B cell (primary cell): ENCODE measurements around the gene SMG7. TPM values are rescaled to one million over a fixed set of nuclear protein-coding genes. Genes with fewer than 3 reads are reported as not detected.

Experiments used
- ATAC-seq: fragments of 200-7000 bp; cut with Tn5 transposase; one replicate; pipeline ENCODE4 v1.10.0; 2021; ENCODE audit warnings: low read depth, mild to moderate bottlenecking, moderate number of reproducible peaks, moderate library complexity
- CTCF ChIA-PET: fragments of 350-600 bp; sonication (Branson Sonifier 250); formaldehyde crosslinking; loops from one replicate; lab custom pipeline; 2021; ENCODE audit warnings: antibody characterized with exemption, inconsistent platforms; lab: Charles Lee
- POLR2A ChIA-PET: fragments of 350-600 bp; sonication (Branson Sonifier 250); formaldehyde crosslinking; loops from one replicate; lab custom pipeline; 2021; ENCODE audit warnings: antibody characterized with exemption; lab: Charles Lee
- DNase-seq: peaks from one replicate; pipeline ENCODE4 v3.0.0; 2013
- H2AFZ ChIP-seq: 2 replicates; pipeline ENCODE4 v1.6.1; 2012; ENCODE audit warnings: mild to moderate bottlenecking, low read depth, low read length; ENCODE audit not compliant: insufficient read depth, poor library complexity, severe bottlenecking
- H3K27ac ChIP-seq, 2 donors: 1 replicate in 1 of 2; 2 replicates in 1 of 2; pipeline ENCODE4 v1.5.1; 2012 to 2013; ENCODE audit warnings: low read length in 2 of 2, mild to moderate bottlenecking in 2 of 2, moderate library complexity in 1 of 2
- H3K27me3 ChIP-seq, 4 experiments: fragments of 200-600 bp in 1 of 4; sonication (generic) in 1 of 4; replicated peaks in 1 of 4; 1 replicate in 2 of 4; 2 replicates in 2 of 4; pipeline versions ENCODE4 v1.6.1 to v1.7.0; 2013 to 2016; ENCODE audit warnings: low read length in 3 of 4, mild to moderate bottlenecking in 2 of 4, mixed read lengths in 1 of 4, moderate library complexity in 1 of 4; ENCODE audit not compliant: insufficient read depth in 4 of 4, control insufficient read depth in 3 of 4; ENCODE audit errors: control extremely low read depth in 1 of 4
- H3K36me3 ChIP-seq, 2 experiments: replicated peaks in 1 of 2; 1 replicate in 1 of 2; 2 replicates in 1 of 2; pipeline versions ENCODE4 v1.6.1 to v1.7.1; 2013; ENCODE audit warnings: low read length in 1 of 2; ENCODE audit not compliant: insufficient read depth in 2 of 2, control insufficient read depth in 1 of 2; ENCODE audit errors: control extremely low read depth in 1 of 2, extremely low read depth in 1 of 2
- H3K4me1 ChIP-seq, 2 donors: fragments of 200-600 bp in 1 of 2; sonication (generic) in 1 of 2; 1 replicate in 1 of 2; 2 replicates in 1 of 2; pipeline versions ENCODE4 v1.5.1 to v1.6.1; 2013 to 2017; ENCODE audit warnings: low read length in 2 of 2; ENCODE audit not compliant: control insufficient read depth in 2 of 2, insufficient read depth in 2 of 2
- H3K4me2 ChIP-seq: replicated peaks from 2 replicates; pipeline ENCODE3; 2012; ENCODE audit warnings: mild to moderate bottlenecking, low read depth, low read length; ENCODE audit not compliant: poor library complexity, severe bottlenecking
- H3K4me3 ChIP-seq, 5 experiments: fragments of 200-600 bp in 1 of 5; sonication (generic) in 1 of 5; 1 replicate in 3 of 5; 2 replicates in 2 of 5; pipeline versions ENCODE4 v1.5.1 to v1.7.0; 2011 to 2016; ENCODE audit warnings: low read length in 4 of 5, mild to moderate bottlenecking in 4 of 5, low read depth in 2 of 5, control low read depth in 1 of 5, moderate library complexity in 1 of 5; ENCODE audit not compliant: insufficient read depth in 1 of 5; ENCODE audit errors: control extremely low read depth in 1 of 5, extremely low read depth in 1 of 5
- H3K79me2 ChIP-seq: fragments of 200-600 bp; sonication (generic); one replicate; pipeline ENCODE4 v1.6.0; 2016; ENCODE audit warnings: low read length; ENCODE audit not compliant: control insufficient read depth, insufficient read depth
- H3K9ac ChIP-seq: fragments of 200-600 bp; sonication (generic); 2 replicates; pipeline ENCODE4 v1.6.1; 2017; ENCODE audit warnings: mild to moderate bottlenecking, low read length, moderate library complexity
- H3K9me3 ChIP-seq, 3 donors: one replicate each; pipeline versions ENCODE4 v1.6.1 to v1.7.1; 2013; ENCODE audit warnings: low read length in 2 of 3; ENCODE audit not compliant: control insufficient read depth in 2 of 3, insufficient read depth in 1 of 3; ENCODE audit errors: control extremely low read depth in 1 of 3
- H4K20me1 ChIP-seq: 2 replicates; pipeline ENCODE4 v1.6.0; 2012; ENCODE audit warnings: mild to moderate bottlenecking, low read length; ENCODE audit not compliant: insufficient read depth, control insufficient read depth, poor library complexity, severe bottlenecking
- H3K27ac Mint-ChIP-seq: one replicate; pipeline ENCODE4 v1.8.0; 2021; ENCODE audit warnings: mixed read lengths
- H3K27me3 Mint-ChIP-seq: one replicate; pipeline ENCODE4 v1.8.0; 2021; ENCODE audit warnings: mixed read lengths
- H3K4me1 Mint-ChIP-seq: one replicate; pipeline ENCODE4 v1.8.0; 2021; ENCODE audit warnings: mixed read lengths
- H3K4me3 Mint-ChIP-seq: one replicate; pipeline ENCODE4 v1.8.0; 2021; ENCODE audit warnings: mixed read lengths
- H3K9me3 Mint-ChIP-seq: one replicate; pipeline ENCODE4 v1.8.0; 2022; ENCODE audit warnings: mixed read lengths; ENCODE audit not compliant: insufficient read depth
- CTCF ChIP-seq: fragments of 200-600 bp; IDR thresholded peaks from one replicate; pipeline ENCODE4 v1.8.0; 2022; ENCODE audit warnings: antibody characterized with exemption, mild to moderate bottlenecking
- EZH2 ChIP-seq: IDR thresholded peaks from 2 replicates; pipeline ENCODE4 v1.6.1; 2012; ENCODE audit warnings: borderline replicate concordance, low read depth, mild to moderate bottlenecking, moderate library complexity, low read length; ENCODE audit not compliant: insufficient read depth, poor library complexity, severe bottlenecking
- WGBS: methylation state at CpG from one replicate; pipeline ENCODE4 v1.1.5; 2013; ENCODE audit warnings: missing lambda C conversion rate; ENCODE audit not compliant: insufficient coverage; 5-methylcytosine and 5-hydroxymethylcytosine counted together
- intact Hi-C: fragments of 100-400 bp; cut with micrococcal nuclease; formaldehyde crosslinking; loops from one replicate; pipeline ENCODE4 v1.10.0; 2022
- polyA plus RNA-seq: library from polyadenylated mRNA; depleted of rRNA; stranded (reverse); fragments of >200 nt; gene quantifications from 2 replicates; pipeline ENCODE4 v1.2.3, GENCODE V29; 2012
- total RNA-seq, 2 donors: library from RNA; stranded (reverse); fragments of 120-200 nt in 1 of 2; gene quantifications; 1 replicate in 1 of 2; 2 replicates in 1 of 2; pipeline versions ENCODE4 v1.2.3 to v1.2.4, GENCODE V29; 2013 to 2022

SMG7 gene
- total and polyA plus RNA-seq, 2 donors (not counting 1 experiment from before 2014, with no cell fraction given), result 20.8 to 73.3 TPM

GRCh38 chr1:183454377-183454776, 17.9 kb upstream of the SMG7 start:
- 100% methylated on average over 1 of the region's 2 CpGs for WGBS
- Mint-ChIP-seq H3K4me1 (no peaks in the 10 kb centered on the region), H3K27me3 (peaks cover 26% of the 10 kb centered on the region), H3K9me3 (no peaks in the 10 kb centered on the region), H3K27ac (no peak overlapping the region), H3K4me3 (no peak overlapping the region)
- no peak overlapping the region for H3K27ac ChIP-seq
- H3K36me3 ChIP-seq, result no peaks in the 10 kb centered on the region
- no peak overlapping the region for H3K4me2 ChIP-seq
- TF ChIP-seq EZH2 (no peak), CTCF (no peak)
- DNase-seq, result no peak
- ATAC-seq, result no peak
- H3K4me1 ChIP-seq, result no peaks in the 10 kb centered on the region
- no peaks in the 10 kb centered on the region for H3K9me3 ChIP-seq
- no peak overlapping the region for H3K4me3 ChIP-seq
- H2AFZ ChIP-seq, result no peak overlapping the region
- H4K20me1 ChIP-seq, result no peaks in the 10 kb centered on the region
- no peaks in the 10 kb centered on the region for H3K79me2 ChIP-seq
- ChIA-PET POLR2A (no interaction called here), CTCF (no interaction called here)
- peaks cover 0 to 11% (median 5%) of the 10 kb centered on the region in 4 experiments for H3K27me3 ChIP-seq
- intact Hi-C loops, result loop anchor here (10.0 kb wide), 1 partner anchor 50 kb away; no protein-coding TSS in a partner anchor
- H3K9ac ChIP-seq, result no peak overlapping the region

- no peak for TF ChIP-seq CTCF
- TF ChIP-seq EZH2, result no peak
- H3K79me2 ChIP-seq, result no peaks in the 10 kb centered on the region
- intact Hi-C loops, result loop anchor here (10.0 kb wide), 1 partner anchor 48 kb away; no protein-coding TSS in a partner anchor
- POLR2A ChIA-PET, result no interaction called here
- DNase-seq (no peak), ATAC-seq (no peak)
- Mint-ChIP-seq H3K9me3 (no peaks in the 10 kb centered on the region), H3K27me3 (peaks cover 32% of the 10 kb centered on the region), H3K4me1 (no peaks in the 10 kb centered on the region), H3K27ac (no peak overlapping the region), H3K4me3 (no peak overlapping the region)
- peaks cover 0 to 14% (median 12%) of the 10 kb centered on the region in 4 experiments for H3K27me3 ChIP-seq
- H3K4me2 ChIP-seq, result no peak overlapping the region
- H4K20me1 ChIP-seq, result no peaks in the 10 kb centered on the region
- H3K9me3 ChIP-seq, result no peaks in the 10 kb centered on the region
- no peaks in the 10 kb centered on the region for H3K36me3 ChIP-seq
- H2AFZ ChIP-seq, result no peak overlapping the region
- CTCF ChIA-PET, result no interaction called here
- no peak overlapping the region for H3K9ac ChIP-seq
- WGBS, result no CpG with 5 or more reads among the region's 1 CpG
- H3K4me1 ChIP-seq, result peaks cover 0 to 4% of the 10 kb centered on the region in 2 donors
- no peak overlapping the region for H3K4me3 ChIP-seq
- H3K27ac ChIP-seq, result no peak overlapping the region
Measured at GRCh38 chr1:183456826-183457225, 15.5 kb upstream of the SMG7 start.
